SK-N-SH treated with all-trans-retinoic acid at 6 μM for 48 hours (cell line): ENCODE results near the gene ATP8B3.

Source experiments
- ATAC-seq: fragments of 200-7000 bp; cut with Tn5 transposase; 3 replicates; pipeline ENCODE4 v1.9.1; 2020; ENCODE audit warnings: mild to moderate bottlenecking, moderate library complexity
- ARNTL ChIP-seq: fragments of 450-650 bp; formaldehyde crosslinking; IDR thresholded peaks from 2 replicates; pipeline ENCODE4 v1.5.0; 2020; ENCODE audit warnings: low read depth, mild to moderate bottlenecking, moderate library complexity, borderline replicate concordance
- BACH2 ChIP-seq: fragments of 250-450 bp; sonication (Bioruptor Pico); IDR thresholded peaks from 2 replicates; pipeline ENCODE4 v1.9.0; 2021; ENCODE audit warnings: mild to moderate bottlenecking, borderline replicate concordance
- CSDC2 ChIP-seq: fragments of 250-450 bp; sonication (Bioruptor Pico); IDR thresholded peaks from 2 replicates; pipeline ENCODE4 v1.5.0; 2020; ENCODE audit warnings: mild to moderate bottlenecking, moderate library complexity
- ESRRG ChIP-seq: fragments of 250-450 bp; sonication (Bioruptor Pico); IDR thresholded peaks from 2 replicates; pipeline ENCODE4 v1.6.1; 2021; ENCODE audit warnings: mild to moderate bottlenecking
- GLIS3 ChIP-seq: fragments of 250-450 bp; sonication (Bioruptor Pico); IDR thresholded peaks from 2 replicates; pipeline ENCODE4 v1.5.0; 2020; ENCODE audit warnings: mild to moderate bottlenecking, moderate library complexity
- ISL1 ChIP-seq: fragments of 250-450 bp; sonication (Bioruptor Pico); IDR thresholded peaks from 2 replicates; pipeline ENCODE4 v2.1.2; 2022; ENCODE audit warnings: mild to moderate bottlenecking, moderate library complexity
- OSR1 ChIP-seq: fragments of 250-450 bp; sonication (Bioruptor Pico); IDR thresholded peaks from 2 replicates; pipeline ENCODE4 v1.8.0; 2022; ENCODE audit warnings: moderate library complexity, mild to moderate bottlenecking, inconsistent platforms
- PPARA ChIP-seq: fragments of 250-450 bp; sonication (Bioruptor Pico); IDR thresholded peaks from 2 replicates; pipeline ENCODE4 v1.5.0; 2020; ENCODE audit warnings: mild to moderate bottlenecking, borderline replicate concordance
- SNAI2 ChIP-seq: fragments of 250-450 bp; sonication (Bioruptor Pico); IDR thresholded peaks from 2 replicates; pipeline ENCODE4 v1.5.0; 2020; ENCODE audit warnings: mild to moderate bottlenecking, moderate library complexity
- TCF4 ChIP-seq: fragments of 250-450 bp; sonication (Bioruptor Pico); IDR thresholded peaks from 2 replicates; pipeline ENCODE4 v1.8.0; 2021; ENCODE audit warnings: mild to moderate bottlenecking, moderate library complexity, borderline replicate concordance
- TOX ChIP-seq: fragments of 250-450 bp; sonication (Bioruptor Pico); IDR thresholded peaks from 2 replicates; pipeline ENCODE4 v1.8.0; 2021; ENCODE audit warnings: mild to moderate bottlenecking, moderate library complexity, borderline replicate concordance
- ZC3H10 ChIP-seq: fragments of 250-450 bp; sonication (Bioruptor Pico); IDR thresholded peaks from 2 replicates; pipeline ENCODE4 v1.5.1; 2021; ENCODE audit warnings: mild to moderate bottlenecking, moderate library complexity
- ZFP3 ChIP-seq: fragments of 250-450 bp; sonication (Bioruptor Pico); IDR thresholded peaks from 2 replicates; pipeline ENCODE4 v1.5.0; 2020; ENCODE audit warnings: mild to moderate bottlenecking, moderate library complexity
- ZNF70 ChIP-seq: fragments of 450-650 bp; formaldehyde crosslinking; IDR thresholded peaks from 2 replicates; pipeline ENCODE4 v1.5.0; 2020; ENCODE audit warnings: mild to moderate bottlenecking, moderate library complexity
- ZNF8 ChIP-seq: fragments of 450-650 bp; formaldehyde crosslinking; IDR thresholded peaks from 2 replicates; pipeline ENCODE4 v1.5.0; 2020; ENCODE audit warnings: mild to moderate bottlenecking, moderate library complexity
- TF ChIP-seq, protein P1 (sequence below): fragments of 250-450 bp; sonication (Bioruptor Pico); IDR thresholded peaks from 2 replicates; pipeline ENCODE4 v1.8.0; 2021; ENCODE audit warnings: low read depth, mild to moderate bottlenecking, moderate library complexity, borderline replicate concordance
- TF ChIP-seq, protein P2 (sequence below): fragments of 250-450 bp; sonication (Bioruptor Pico); IDR thresholded peaks from 2 replicates; pipeline ENCODE4 v1.5.1; 2021; ENCODE audit warnings: mild to moderate bottlenecking, moderate library complexity
- TF ChIP-seq, protein P3 (sequence below): fragments of 250-450 bp; sonication (Bioruptor Pico); IDR thresholded peaks from 2 replicates; pipeline ENCODE4 v1.8.0; 2020; ENCODE audit warnings: mild to moderate bottlenecking, moderate library complexity, borderline replicate concordance

Gene ATP8B3

DNA sequence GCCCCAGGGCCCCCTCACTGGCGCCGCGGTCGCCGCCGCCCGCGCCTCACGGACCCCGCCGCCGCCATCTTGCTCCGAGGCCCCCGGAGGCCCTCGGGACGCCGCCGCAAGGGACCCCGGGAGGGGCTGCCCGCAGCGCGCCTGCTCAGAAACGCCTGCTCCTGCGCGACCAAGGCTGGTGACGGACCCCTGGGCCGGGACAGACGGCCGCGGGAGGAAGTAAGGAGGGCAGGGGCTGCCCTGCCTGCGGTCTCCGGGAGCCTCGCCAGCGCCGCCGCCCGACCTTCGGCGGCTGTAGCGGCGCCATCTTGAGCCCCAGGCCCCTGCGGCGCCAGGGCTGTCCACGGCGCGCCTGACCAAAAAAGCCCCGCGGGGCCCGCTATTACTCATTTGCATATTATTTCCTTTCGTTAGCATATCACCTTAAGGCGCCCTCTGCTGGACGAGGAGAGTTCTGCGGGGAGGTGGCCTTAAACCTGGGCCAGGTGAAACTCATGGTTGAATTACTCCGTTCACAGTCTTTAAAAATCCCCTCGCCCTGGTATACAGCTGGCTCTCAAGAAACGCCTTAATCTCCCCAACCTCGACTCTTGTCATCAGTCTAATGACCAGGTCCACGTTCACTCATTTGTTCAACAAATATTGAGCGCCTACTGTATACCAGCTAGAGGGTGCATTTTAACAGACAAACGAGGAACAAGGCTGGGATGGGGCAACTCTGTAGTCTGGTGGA is 36.5 kb upstream of the ATP8B3 start, which contains the start of gene REXO1:
TSS of gene REXO1 (minus strand) at position 85 of the 733 bp plus-strand sequence. CDS start 125 bp downstream, outside the sequence.
- TF ChIP-seq TOX (CRISPR knock-in tag) (no peak), ZFP3 (peak; percentile 53; the same call in 1 of the 2 replicates), ISL1 (no peak)
- TF ChIP-seq, protein P1, sequence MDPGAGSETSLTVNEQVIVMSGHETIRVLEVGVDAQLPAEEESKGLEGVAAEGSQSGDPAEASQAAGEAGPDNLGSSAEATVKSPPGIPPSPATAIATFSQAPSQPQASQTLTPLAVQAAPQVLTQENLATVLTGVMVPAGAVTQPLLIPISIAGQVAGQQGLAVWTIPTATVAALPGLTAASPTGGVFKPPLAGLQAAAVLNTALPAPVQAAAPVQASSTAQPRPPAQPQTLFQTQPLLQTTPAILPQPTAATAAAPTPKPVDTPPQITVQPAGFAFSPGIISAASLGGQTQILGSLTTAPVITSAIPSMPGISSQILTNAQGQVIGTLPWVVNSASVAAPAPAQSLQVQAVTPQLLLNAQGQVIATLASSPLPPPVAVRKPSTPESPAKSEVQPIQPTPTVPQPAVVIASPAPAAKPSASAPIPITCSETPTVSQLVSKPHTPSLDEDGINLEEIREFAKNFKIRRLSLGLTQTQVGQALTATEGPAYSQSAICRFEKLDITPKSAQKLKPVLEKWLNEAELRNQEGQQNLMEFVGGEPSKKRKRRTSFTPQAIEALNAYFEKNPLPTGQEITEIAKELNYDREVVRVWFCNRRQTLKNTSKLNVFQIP (CRISPR knock-in tag) = no peak
- peak; percentile 83 for ATAC-seq

DNA sequence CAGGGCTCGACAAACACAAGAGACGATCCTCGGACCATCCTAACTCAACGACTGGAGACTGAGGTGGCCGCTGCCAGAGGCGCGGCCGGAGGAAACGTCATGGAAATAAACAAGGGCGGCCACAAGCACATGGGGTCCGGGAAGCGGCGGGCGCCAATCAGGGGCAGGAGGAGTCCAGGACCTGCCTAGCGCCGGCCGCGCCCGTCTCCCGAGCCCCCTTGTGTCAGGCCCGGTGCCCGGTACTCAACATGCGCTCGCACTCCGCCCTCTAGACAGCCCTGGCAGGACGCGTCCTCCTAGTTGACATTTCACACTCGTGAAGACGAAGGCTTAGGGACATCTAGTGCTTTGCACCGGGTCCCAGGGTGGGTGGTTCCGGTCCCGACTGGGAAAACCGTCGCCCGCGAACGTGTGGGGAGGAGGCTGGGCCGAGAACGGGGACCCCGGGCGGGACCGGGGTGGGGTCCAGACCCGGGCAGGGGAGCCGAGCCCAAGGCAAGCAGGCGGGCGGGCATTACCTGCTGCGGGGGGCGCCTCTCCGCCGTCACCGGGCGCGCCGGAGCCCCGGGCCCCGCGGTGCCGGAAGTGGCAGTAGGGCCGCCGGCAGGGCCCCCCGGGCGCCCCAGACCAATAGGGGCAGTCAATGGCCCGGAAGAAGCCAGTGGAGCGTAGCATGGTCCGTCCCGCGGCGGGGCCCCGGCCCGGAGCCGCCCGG is 35.8 kb upstream of the ATP8B3 start:
- ATAC-seq = peak; percentile 38
- TF ChIP-seq BACH2 (no peak), ARNTL (no peak), ZNF8 (CRISPR knock-in tag) (no peak)
- TF ChIP-seq, protein P2, sequence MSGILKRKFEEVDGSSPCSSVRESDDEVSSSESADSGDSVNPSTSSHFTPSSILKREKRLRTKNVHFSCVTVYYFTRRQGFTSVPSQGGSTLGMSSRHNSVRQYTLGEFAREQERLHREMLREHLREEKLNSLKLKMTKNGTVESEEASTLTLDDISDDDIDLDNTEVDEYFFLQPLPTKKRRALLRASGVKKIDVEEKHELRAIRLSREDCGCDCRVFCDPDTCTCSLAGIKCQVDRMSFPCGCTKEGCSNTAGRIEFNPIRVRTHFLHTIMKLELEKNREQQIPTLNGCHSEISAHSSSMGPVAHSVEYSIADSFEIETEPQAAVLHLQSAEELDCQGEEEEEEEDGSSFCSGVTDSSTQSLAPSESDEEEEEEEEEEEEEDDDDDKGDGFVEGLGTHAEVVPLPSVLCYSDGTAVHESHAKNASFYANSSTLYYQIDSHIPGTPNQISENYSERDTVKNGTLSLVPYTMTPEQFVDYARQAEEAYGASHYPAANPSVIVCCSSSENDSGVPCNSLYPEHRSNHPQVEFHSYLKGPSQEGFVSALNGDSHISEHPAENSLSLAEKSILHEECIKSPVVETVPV = no peak

DNA sequence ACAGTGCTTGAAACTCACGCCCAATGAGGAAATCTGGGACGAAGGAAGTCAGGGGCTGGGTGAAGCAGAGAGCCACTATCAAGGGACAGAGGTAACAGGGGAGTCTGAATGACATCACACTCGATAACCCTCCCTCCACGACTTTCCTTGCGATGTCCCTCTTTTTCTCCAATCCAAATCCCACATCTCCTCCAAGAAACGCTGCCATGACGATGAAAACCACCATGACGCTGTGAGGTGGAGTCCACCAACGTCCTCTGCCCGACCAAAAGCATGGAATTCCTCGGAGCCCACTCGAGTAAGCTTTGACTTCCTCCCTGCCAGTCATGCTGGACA is 35.2 kb upstream of the ATP8B3 start:
- no peak for TF ChIP-seq OSR1 (CRISPR knock-in tag)
- no peak for TF ChIP-seq TOX (CRISPR knock-in tag)
- TF ChIP-seq, protein P1 (CRISPR knock-in tag) = no peak
- no peak for TF ChIP-seq ZC3H10 (CRISPR knock-in tag)
- TF ChIP-seq BACH2 = no peak
- ATAC-seq = no peak

DNA sequence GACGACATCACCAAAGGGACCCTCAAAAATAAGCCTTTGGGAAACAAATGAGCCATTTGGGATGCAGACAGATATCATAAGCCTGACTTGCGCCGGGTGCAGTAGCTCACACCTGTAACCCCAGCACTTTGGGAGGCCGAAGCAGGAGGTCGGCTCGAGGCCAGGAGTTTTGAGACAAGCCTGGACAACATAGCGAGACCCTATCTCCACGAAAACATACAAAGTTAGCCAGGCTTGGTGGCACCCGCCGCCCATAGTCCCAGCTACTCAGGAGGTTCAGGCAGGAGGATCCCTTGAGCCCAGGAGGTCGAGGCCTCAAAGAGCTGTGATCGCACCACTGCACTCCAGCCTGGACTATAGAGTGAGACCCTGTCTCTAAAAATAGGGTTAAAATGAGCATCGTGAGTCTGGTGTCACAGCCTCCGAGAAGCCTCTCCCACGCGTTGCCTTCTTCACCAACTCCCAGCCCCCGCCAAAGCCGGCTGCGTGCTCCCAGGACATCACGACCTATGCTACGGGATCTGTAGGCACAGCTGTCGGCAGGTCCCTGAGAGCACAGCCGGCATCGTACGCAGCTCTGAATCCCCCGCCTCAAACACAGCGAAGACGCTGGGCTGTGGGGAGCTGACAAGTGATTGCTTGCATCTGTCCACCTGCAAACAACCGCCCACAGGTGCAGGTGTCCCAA is 34.6 kb upstream of the ATP8B3 start:
- TF ChIP-seq PPARA (CRISPR knock-in tag) = no peak
- ATAC-seq = no peak

DNA sequence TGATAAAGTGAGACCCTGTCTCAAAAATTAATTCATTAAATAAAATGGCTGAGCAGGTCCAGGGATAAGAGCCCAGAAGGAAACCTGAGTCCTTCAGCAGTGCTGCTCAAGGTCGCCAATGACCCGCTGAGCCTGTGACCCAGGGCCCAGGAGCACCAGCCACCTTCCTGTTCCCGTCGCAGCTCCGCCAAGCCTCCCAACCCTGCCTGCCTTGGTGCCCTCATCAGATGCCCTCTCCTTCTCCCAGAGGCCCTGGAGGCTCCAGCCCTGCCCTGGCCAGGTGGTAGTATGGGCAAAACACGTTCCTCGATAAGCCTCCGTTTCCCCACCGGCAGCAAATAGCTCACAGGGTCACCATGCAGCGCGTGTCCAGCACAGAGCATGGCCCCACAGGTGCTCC is 33.6 kb upstream of the ATP8B3 start:
- ATAC-seq = no peak
- TF ChIP-seq ZFP3 (no peak), BACH2 (no peak), ISL1 (no peak), ARNTL (no peak), GLIS3 (CRISPR knock-in tag) (no peak), PPARA (CRISPR knock-in tag) (no peak), ESRRG (CRISPR knock-in tag) (no peak), ZNF70 (CRISPR knock-in tag) (no peak), TOX (CRISPR knock-in tag) (no peak), TCF4 (CRISPR knock-in tag) (no peak), CSDC2 (no peak), ZC3H10 (CRISPR knock-in tag) (no peak)

DNA sequence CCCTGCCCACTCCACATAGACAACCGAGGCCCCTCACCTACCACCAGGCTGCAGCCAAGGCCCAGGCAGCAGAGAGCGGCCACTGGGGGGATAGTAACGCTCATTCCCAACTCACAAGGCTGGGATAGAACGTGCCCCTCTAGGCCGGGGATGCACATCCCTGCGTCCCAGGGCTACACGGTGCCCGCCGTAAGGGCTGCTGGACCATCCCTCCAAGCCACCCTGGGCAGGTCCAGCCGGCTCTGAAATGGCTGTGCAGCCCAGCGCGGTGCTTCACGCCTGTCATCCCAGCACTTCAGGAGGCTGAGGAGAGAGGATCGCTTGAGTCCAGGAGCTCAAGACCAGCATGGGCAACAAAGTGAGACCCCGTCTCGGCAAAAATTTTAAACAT is 33.0 kb upstream of the ATP8B3 start:
- ATAC-seq = no peak
- TF ChIP-seq, protein P3, sequence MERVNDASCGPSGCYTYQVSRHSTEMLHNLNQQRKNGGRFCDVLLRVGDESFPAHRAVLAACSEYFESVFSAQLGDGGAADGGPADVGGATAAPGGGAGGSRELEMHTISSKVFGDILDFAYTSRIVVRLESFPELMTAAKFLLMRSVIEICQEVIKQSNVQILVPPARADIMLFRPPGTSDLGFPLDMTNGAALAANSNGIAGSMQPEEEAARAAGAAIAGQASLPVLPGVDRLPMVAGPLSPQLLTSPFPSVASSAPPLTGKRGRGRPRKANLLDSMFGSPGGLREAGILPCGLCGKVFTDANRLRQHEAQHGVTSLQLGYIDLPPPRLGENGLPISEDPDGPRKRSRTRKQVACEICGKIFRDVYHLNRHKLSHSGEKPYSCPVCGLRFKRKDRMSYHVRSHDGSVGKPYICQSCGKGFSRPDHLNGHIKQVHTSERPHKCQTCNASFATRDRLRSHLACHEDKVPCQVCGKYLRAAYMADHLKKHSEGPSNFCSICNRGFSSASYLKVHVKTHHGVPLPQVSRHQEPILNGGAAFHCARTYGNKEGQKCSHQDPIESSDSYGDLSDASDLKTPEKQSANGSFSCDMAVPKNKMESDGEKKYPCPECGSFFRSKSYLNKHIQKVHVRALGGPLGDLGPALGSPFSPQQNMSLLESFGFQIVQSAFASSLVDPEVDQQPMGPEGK (CRISPR knock-in tag) = no peak
- TF ChIP-seq ZC3H10 (CRISPR knock-in tag) (no peak), ISL1 (no peak), TCF4 (CRISPR knock-in tag) (no peak), ZNF70 (CRISPR knock-in tag) (no peak), BACH2 (no peak), OSR1 (CRISPR knock-in tag) (no peak), ZNF8 (CRISPR knock-in tag) (no peak), TOX (CRISPR knock-in tag) (no peak), SNAI2 (no peak), ZFP3 (no peak), GLIS3 (CRISPR knock-in tag) (no peak)
- TF ChIP-seq, protein P2 = no peak
- TF ChIP-seq, protein P1 (CRISPR knock-in tag) = no peak
